Naive thymus-derived CD4-positive, alpha-beta T cell (primary cell): ENCODE results near the gene CDH4. TPM values are rescaled to one million over a fixed set of nuclear protein-coding genes. Genes with fewer than 3 reads are reported as not detected.

Experiments
- ATAC-seq: fragments of 150-1000 bp; cut with Tn5 transposase; 2 replicates; pipeline ENCODE4 v1.10.0; 2021; ENCODE audit warnings: mild to moderate bottlenecking, moderate library complexity
- CTCF ChIA-PET: fragments of 350-600 bp; sonication (Branson Sonifier 250); formaldehyde crosslinking; loops from one replicate; lab custom pipeline; 2021; ENCODE audit warnings: antibody characterized with exemption; lab: Charles Lee
- POLR2A ChIA-PET: fragments of 350-600 bp; sonication (Branson Sonifier 250); formaldehyde crosslinking; loops from one replicate; lab custom pipeline; 2021; ENCODE audit warnings: antibody characterized with exemption, inconsistent platforms; lab: Charles Lee
- DNase-seq, 9 donors: peaks; one replicate each; pipeline versions ENCODE4 v3.0.0 to v3.0.0-alpha.2; 2020 to 2022; ENCODE audit warnings: mixed read lengths in 1 of 9
- H3K27ac ChIP-seq: one replicate; pipeline ENCODE4 v1.7.0; 2013; ENCODE audit warnings: mild to moderate bottlenecking, low read depth, low read length, moderate library complexity
- H3K27me3 ChIP-seq, 2 donors: one replicate each; pipeline ENCODE4 v1.7.0; 2013; ENCODE audit warnings: low read length in 2 of 2, mild to moderate bottlenecking in 2 of 2, moderate library complexity in 2 of 2; ENCODE audit not compliant: control insufficient read depth in 2 of 2, insufficient read depth in 2 of 2
- H3K36me3 ChIP-seq, 3 experiments: 1 replicate in 2 of 3; 2 replicates in 1 of 3; pipeline ENCODE4 v1.7.0; 2013; ENCODE audit warnings: low read length in 3 of 3, mild to moderate bottlenecking in 3 of 3, moderate library complexity in 1 of 3; ENCODE audit not compliant: insufficient read depth in 3 of 3, control insufficient read depth in 2 of 3
- H3K4me1 ChIP-seq, 2 donors: one replicate each; pipeline ENCODE4 v1.7.0; 2013; ENCODE audit warnings: low read length in 2 of 2, mild to moderate bottlenecking in 2 of 2, moderate library complexity in 1 of 2; ENCODE audit not compliant: control insufficient read depth in 2 of 2, insufficient read depth in 2 of 2
- H3K4me3 ChIP-seq: 2 replicates; pipeline ENCODE4 v1.7.0; 2013; ENCODE audit warnings: mild to moderate bottlenecking, low read length
- H3K9me3 ChIP-seq, 3 experiments: 1 replicate in 2 of 3; 2 replicates in 1 of 3; pipeline ENCODE4 v1.7.0; 2013; ENCODE audit warnings: low read length in 3 of 3; ENCODE audit not compliant: control insufficient read depth in 2 of 3
- H3K27ac Mint-ChIP-seq, 9 donors: one replicate each; pipeline ENCODE4 v1.8.0; 2020 to 2022; ENCODE audit warnings: mixed read lengths in 9 of 9, mild to moderate bottlenecking in 8 of 9, moderate library complexity in 5 of 9, inconsistent platforms in 2 of 9
- H3K27me3 Mint-ChIP-seq, 5 donors: one replicate each; pipeline ENCODE4 v1.8.0; 2021 to 2022; ENCODE audit warnings: mixed read lengths in 5 of 5, mild to moderate bottlenecking in 1 of 5
- H3K36me3 Mint-ChIP-seq, 5 donors: one replicate each; pipeline ENCODE4 v1.8.0; 2020 to 2022; ENCODE audit warnings: mixed read lengths in 5 of 5, mild to moderate bottlenecking in 3 of 5, inconsistent platforms in 1 of 5
- H3K4me1 Mint-ChIP-seq, 7 donors: one replicate each; pipeline ENCODE4 v1.8.0; 2020 to 2022; ENCODE audit warnings: mixed read lengths in 7 of 7, mild to moderate bottlenecking in 3 of 7, inconsistent platforms in 1 of 7
- H3K4me3 Mint-ChIP-seq, 10 donors: one replicate each; pipeline ENCODE4 v1.8.0; 2020 to 2022; ENCODE audit warnings: mild to moderate bottlenecking in 10 of 10, mixed read lengths in 10 of 10, moderate library complexity in 6 of 10, inconsistent platforms in 2 of 10
- H3K9me3 Mint-ChIP-seq, 11 donors: one replicate each; pipeline ENCODE4 v1.8.0; 2020 to 2022; ENCODE audit warnings: mixed read lengths in 11 of 11, mild to moderate bottlenecking in 4 of 11, inconsistent platforms in 1 of 11, moderate library complexity in 1 of 11
- intact Hi-C, 2 donors: fragments of 100-400 bp; cut with micrococcal nuclease; formaldehyde crosslinking; loops; one replicate each; pipeline ENCODE4 v1.15.1; 2023
- polyA plus RNA-seq, 2 donors: library from polyadenylated mRNA; unstranded; fragments of 300-500 nt; fragmentation: Illumina TruSeq; gene quantifications; one replicate each; pipeline ENCODE4 v1.2.3, GENCODE V29; 2021
- total RNA-seq, 6 experiments: library from RNA in 5 of 6; stranded (reverse) in 5 of 6; gene quantifications; 1 replicate in 5 of 6; 2 replicates in 1 of 6; pipeline ENCODE4 v1.2.3 and lab custom pipeline; 2021 to 2026

The CDH4 gene
- total and polyA plus RNA-seq, 7 experiments from 2014 or later, result 0.05 to 0.43 (median 0.14) TPM; not detected in 1

- Histone ChIP-seq H3K4me3 (no peak overlapping the region), H3K36me3 (no peaks in the 10 kb centered on the region), H3K9me3 (no peaks in the 10 kb centered on the region), H3K4me1 (no peaks in the 10 kb centered on the region), H3K27ac (no peak overlapping the region), H3K27me3 (no peaks in the 10 kb centered on the region)
- H3K36me3 Mint-ChIP-seq, result no peaks in the 10 kb centered on the region
- no peaks in the 10 kb centered on the region for H3K4me1 Mint-ChIP-seq
- ChIA-PET POLR2A (no interaction called here), CTCF (no interaction called here)
- H3K4me3 Mint-ChIP-seq, result no peak overlapping the region
- no peak for ATAC-seq
- intact Hi-C loops, result no loop called here
- H3K27ac Mint-ChIP-seq, result no peak overlapping the region
- H3K9me3 Mint-ChIP-seq, result no peaks in the 10 kb centered on the region
- no peaks in the 10 kb centered on the region for H3K27me3 Mint-ChIP-seq
- no peak for DNase-seq
These were observed 558.1 kb downstream of the CDH4 start for GRCh38 chr20:61810066-61810737.

- H3K4me1 Mint-ChIP-seq, result no peaks in the 10 kb centered on the region
- H3K36me3 Mint-ChIP-seq, result no peaks in the 10 kb centered on the region
- H3K36me3 ChIP-seq, result no peaks in the 10 kb centered on the region
- H3K4me3 ChIP-seq, result no peak overlapping the region
- no peak overlapping the region for H3K4me3 Mint-ChIP-seq
- H3K27me3 Mint-ChIP-seq, result no peaks in the 10 kb centered on the region
- H3K27me3 ChIP-seq, result no peaks in the 10 kb centered on the region
- no peaks in the 10 kb centered on the region for H3K4me1 ChIP-seq
- no peak overlapping the region for H3K27ac Mint-ChIP-seq
- intact Hi-C loops, result no loop called here
- no peaks in the 10 kb centered on the region for H3K9me3 Mint-ChIP-seq
- ChIA-PET CTCF (no interaction called here), POLR2A (no interaction called here)
- DNase-seq, result no peak
- ATAC-seq, result no peak
- H3K27ac ChIP-seq, result no peak overlapping the region
- H3K9me3 ChIP-seq, result no peaks in the 10 kb centered on the region
These were observed 558.7 kb downstream of the CDH4 start for GRCh38 chr20:61810738-61811135.

GRCh38 chr20:61811166-61811565, 559.1 kb downstream of the CDH4 start:
- Mint-ChIP-seq H3K4me3 (no peak overlapping the region), H3K27ac (no peak overlapping the region), H3K9me3 (no peaks in the 10 kb centered on the region), H3K4me1 (no peaks in the 10 kb centered on the region), H3K27me3 (no peaks in the 10 kb centered on the region), H3K36me3 (no peaks in the 10 kb centered on the region)
- intact Hi-C loops, result no loop called here
- ChIA-PET POLR2A (no interaction called here), CTCF (no interaction called here)
- H3K27ac ChIP-seq, result no peak overlapping the region
- DNase-seq, result no peak
- no peak for ATAC-seq
- H3K4me3 ChIP-seq, result no peak overlapping the region
- no peaks in the 10 kb centered on the region for H3K4me1 ChIP-seq
- H3K9me3 ChIP-seq, result no peaks in the 10 kb centered on the region
- no peaks in the 10 kb centered on the region for H3K27me3 ChIP-seq
- H3K36me3 ChIP-seq, result no peaks in the 10 kb centered on the region

GRCh38 chr20:61812121-61812844, 560.2 kb downstream of the CDH4 start:
- Histone ChIP-seq H3K9me3 (no peaks in the 10 kb centered on the region), H3K4me1 (no peaks in the 10 kb centered on the region), H3K27me3 (no peaks in the 10 kb centered on the region), H3K36me3 (no peaks in the 10 kb centered on the region), H3K4me3 (no peak overlapping the region), H3K27ac (no peak overlapping the region)
- intact Hi-C loops, result no loop called here
- POLR2A ChIA-PET, result no interaction called here
- Mint-ChIP-seq H3K4me1 (no peaks in the 10 kb centered on the region), H3K36me3 (no peaks in the 10 kb centered on the region), H3K27me3 (no peaks in the 10 kb centered on the region), H3K9me3 (no peaks in the 10 kb centered on the region), H3K27ac (no peak overlapping the region), H3K4me3 (no peak overlapping the region)
- CTCF ChIA-PET, result no interaction called here
- ATAC-seq (no peak), DNase-seq (no peak)

- no peak for DNase-seq
- Mint-ChIP-seq H3K27me3 (no peaks in the 10 kb centered on the region), H3K4me1 (no peaks in the 10 kb centered on the region), H3K36me3 (no peaks in the 10 kb centered on the region), H3K4me3 (no peak overlapping the region), H3K27ac (no peak overlapping the region), H3K9me3 (no peaks in the 10 kb centered on the region)
- Histone ChIP-seq H3K27me3 (no peaks in the 10 kb centered on the region), H3K4me3 (no peak overlapping the region), H3K9me3 (no peaks in the 10 kb centered on the region), H3K27ac (no peak overlapping the region), H3K36me3 (no peaks in the 10 kb centered on the region), H3K4me1 (no peaks in the 10 kb centered on the region)
- ChIA-PET CTCF (no interaction called here), POLR2A (no interaction called here)
- no peak for ATAC-seq
- intact Hi-C loops, result no loop called here
These were observed 560.9 kb downstream of the CDH4 start for GRCh38 chr20:61812845-61813485.

GRCh38 chr20:61813791-61814190, 561.7 kb downstream of the CDH4 start:
- no peak overlapping the region for H3K4me3 ChIP-seq
- H3K27ac ChIP-seq, result no peak overlapping the region
- H3K36me3 ChIP-seq, result no peaks in the 10 kb centered on the region
- intact Hi-C loops, result no loop called here
- Mint-ChIP-seq H3K9me3 (no peaks in the 10 kb centered on the region), H3K27me3 (no peaks in the 10 kb centered on the region), H3K4me1 (no peaks in the 10 kb centered on the region), H3K27ac (no peak overlapping the region), H3K4me3 (no peak overlapping the region), H3K36me3 (no peaks in the 10 kb centered on the region)
- ChIA-PET POLR2A (no interaction called here), CTCF (no interaction called here)
- H3K27me3 ChIP-seq, result no peaks in the 10 kb centered on the region
- ATAC-seq (no peak), DNase-seq (no peak)
- H3K9me3 ChIP-seq, result no peaks in the 10 kb centered on the region
- H3K4me1 ChIP-seq, result no peaks in the 10 kb centered on the region
